ENCODE results near the gene SUN1. TPM values are rescaled to one million over a fixed set of nuclear protein-coding genes. Genes with fewer than 3 reads are reported as not detected.
A peak's percentile ranks its signal among the peaks of the same experiment; 100 is the strongest.
"Not testable (repeated sequence)": the region's sequence is repeated elsewhere in the genome, so short reads cannot be mapped to it uniquely, and the experiment has no call there.

The SUN1 gene
- total and polyA plus RNA-seq, 2 donors from 2014 or later = 40.4 to 168 TPM

DNA sequence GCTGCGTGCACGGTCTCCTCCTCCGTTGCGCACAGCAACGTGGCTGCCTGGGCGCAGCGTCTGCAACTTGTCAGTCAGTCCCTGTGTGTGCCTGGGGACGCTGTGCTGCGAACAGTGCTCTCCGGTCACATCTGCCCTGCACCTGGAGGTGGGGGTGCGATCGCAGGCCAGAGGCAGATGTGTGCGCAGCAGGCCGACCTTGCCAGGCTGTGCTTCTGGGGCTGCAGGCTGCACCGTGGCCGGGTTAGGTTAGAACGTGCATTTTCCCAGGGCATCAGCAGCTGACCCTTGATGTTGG, 35.9 kb downstream of the SUN1 start:
- Histone ChIP-seq H3K27me3 (ENCODE audit: control insufficient read depth, insufficient read depth, low read length) (no peaks in the 10 kb centered on the region), H3K9ac (ENCODE audit: low read length in 3 of 3) (peak overlapping the region in 1 of 3 donors; percentile 84), H3K27ac (ENCODE audit: low read depth in 2 of 2, low read length in 2 of 2) (peak overlapping the region; percentile 95 to 97), H3K36me3 (ENCODE audit: control insufficient read depth in 2 of 3, insufficient read depth in 3 of 3, low read length in 3 of 3) (peaks cover 5 to 39% (median 21%) of the 10 kb centered on the region in 3 donors), H3K9me3 (ENCODE audit: control insufficient read depth in 2 of 3, insufficient read depth in 1 of 3, low read length in 3 of 3) (no peaks in the 10 kb centered on the region), H3K4me1 (ENCODE audit: control insufficient read depth in 2 of 3, insufficient read depth in 2 of 3, low read depth in 1 of 3, low read length in 3 of 3) (peaks cover 0 to 18% (median 9%) of the 10 kb centered on the region in 3 donors), H3K4me3 (ENCODE audit: low read length in 3 of 3) (no peak overlapping the region)
- TF ChIP-seq, protein P1, sequence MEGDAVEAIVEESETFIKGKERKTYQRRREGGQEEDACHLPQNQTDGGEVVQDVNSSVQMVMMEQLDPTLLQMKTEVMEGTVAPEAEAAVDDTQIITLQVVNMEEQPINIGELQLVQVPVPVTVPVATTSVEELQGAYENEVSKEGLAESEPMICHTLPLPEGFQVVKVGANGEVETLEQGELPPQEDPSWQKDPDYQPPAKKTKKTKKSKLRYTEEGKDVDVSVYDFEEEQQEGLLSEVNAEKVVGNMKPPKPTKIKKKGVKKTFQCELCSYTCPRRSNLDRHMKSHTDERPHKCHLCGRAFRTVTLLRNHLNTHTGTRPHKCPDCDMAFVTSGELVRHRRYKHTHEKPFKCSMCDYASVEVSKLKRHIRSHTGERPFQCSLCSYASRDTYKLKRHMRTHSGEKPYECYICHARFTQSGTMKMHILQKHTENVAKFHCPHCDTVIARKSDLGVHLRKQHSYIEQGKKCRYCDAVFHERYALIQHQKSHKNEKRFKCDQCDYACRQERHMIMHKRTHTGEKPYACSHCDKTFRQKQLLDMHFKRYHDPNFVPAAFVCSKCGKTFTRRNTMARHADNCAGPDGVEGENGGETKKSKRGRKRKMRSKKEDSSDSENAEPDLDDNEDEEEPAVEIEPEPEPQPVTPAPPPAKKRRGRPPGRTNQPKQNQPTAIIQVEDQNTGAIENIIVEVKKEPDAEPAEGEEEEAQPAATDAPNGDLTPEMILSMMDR (IDR thresholded peaks at IDR 0.05; ENCODE audit: borderline replicate concordance, extremely low read depth, insufficient read depth) = no peak
- intact Hi-C loops (cut with DNase I) = no loop called here
- DNase-seq (peak in 1 of 5 donors; percentile 78), FAIRE-seq (no peak)

DNA sequence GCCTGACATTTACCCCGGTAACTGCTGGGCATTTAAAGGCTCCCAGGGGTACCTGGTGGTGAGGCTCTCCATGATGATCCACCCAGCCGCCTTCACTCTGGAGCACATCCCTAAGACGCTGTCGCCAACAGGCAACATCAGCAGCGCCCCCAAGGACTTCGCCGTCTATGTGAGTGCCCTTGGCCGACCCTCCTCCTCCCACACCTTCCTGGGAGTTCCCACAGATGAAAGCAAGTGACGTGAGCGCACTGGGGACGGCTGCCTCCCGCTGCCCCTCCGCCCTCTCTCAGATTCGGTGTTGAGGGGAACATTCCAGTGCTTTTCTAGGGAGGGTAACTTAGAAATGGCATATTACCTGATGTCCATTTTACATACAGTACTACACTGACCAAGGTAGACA, 37.1 kb downstream of the SUN1 start:
- Histone ChIP-seq H3K4me3 (ENCODE audit: low read length in 3 of 3) (no peak overlapping the region), H3K9me3 (ENCODE audit: control insufficient read depth in 2 of 3, insufficient read depth in 1 of 3, low read length in 3 of 3) (no peaks in the 10 kb centered on the region), H3K36me3 (ENCODE audit: control insufficient read depth in 2 of 3, insufficient read depth in 3 of 3, low read length in 3 of 3) (peaks cover 8 to 37% (median 21%) of the 10 kb centered on the region in 3 donors), H3K27me3 (ENCODE audit: control insufficient read depth, insufficient read depth, low read length) (no peaks in the 10 kb centered on the region), H3K4me1 (ENCODE audit: control insufficient read depth in 2 of 3, insufficient read depth in 2 of 3, low read depth in 1 of 3, low read length in 3 of 3) (peaks cover 0 to 26% (median 18%) of the 10 kb centered on the region in 3 donors), H3K27ac (ENCODE audit: low read depth in 2 of 2, low read length in 2 of 2) (no peak overlapping the region), H3K9ac (ENCODE audit: low read length in 3 of 3) (no peak overlapping the region)
- no peak for DNase-seq
- intact Hi-C loops (cut with DNase I) = no loop called here
- TF ChIP-seq, protein P1 (IDR thresholded peaks at IDR 0.05; ENCODE audit: borderline replicate concordance, extremely low read depth, insufficient read depth) = no peak
- no peak for FAIRE-seq

- Histone ChIP-seq H3K4me3 (ENCODE audit: low read length in 3 of 3) (no peak overlapping the region), H3K36me3 (ENCODE audit: control insufficient read depth in 2 of 3, insufficient read depth in 3 of 3, low read length in 3 of 3) (peaks cover 8 to 27% (median 16%) of the 10 kb centered on the region in 3 donors), H3K9ac (ENCODE audit: low read length in 3 of 3) (no peak overlapping the region), H3K27ac (ENCODE audit: low read depth in 2 of 2, low read length in 2 of 2) (no peak overlapping the region), H3K9me3 (ENCODE audit: control insufficient read depth in 2 of 3, insufficient read depth in 1 of 3, low read length in 3 of 3) (no peaks in the 10 kb centered on the region), H3K4me1 (ENCODE audit: control insufficient read depth in 2 of 3, insufficient read depth in 2 of 3, low read depth in 1 of 3, low read length in 3 of 3) (peaks cover 0 to 25% (median 18%) of the 10 kb centered on the region in 3 donors), H3K27me3 (ENCODE audit: control insufficient read depth, insufficient read depth, low read length) (no peaks in the 10 kb centered on the region)
- no peak for DNase-seq
- intact Hi-C loops (cut with DNase I) = loop anchor here (10.0 kb wide), 1 partner anchor 87 kb away; no protein-coding TSS in a partner anchor
- FAIRE-seq = no peak
- TF ChIP-seq, protein P1 (IDR thresholded peaks at IDR 0.05; ENCODE audit: borderline replicate concordance, extremely low read depth, insufficient read depth) = no peak
These were observed 39.7 kb downstream of the SUN1 start for GRCh38 chr7:871900-872537.

GRCh38 chr7:872685-873084, 40.4 kb downstream of the SUN1 start:
- not testable (repeated sequence) for FAIRE-seq; H3K4me3 ChIP-seq (ENCODE audit: low read length in 3 of 3); DNase-seq; H3K27me3 ChIP-seq (ENCODE audit: control insufficient read depth, insufficient read depth, low read length); H3K27ac ChIP-seq (ENCODE audit: low read depth in 2 of 2, low read length in 2 of 2); H3K9ac ChIP-seq (ENCODE audit: low read length in 3 of 3); H3K9me3 ChIP-seq (ENCODE audit: control insufficient read depth in 2 of 3, insufficient read depth in 1 of 3, low read length in 3 of 3)
- intact Hi-C loops (cut with DNase I) = loop anchor here (10.0 kb wide), 1 partner anchor 88 kb away; no protein-coding TSS in a partner anchor
- Histone ChIP-seq H3K4me1 (ENCODE audit: control insufficient read depth in 2 of 3, insufficient read depth in 2 of 3, low read depth in 1 of 3, low read length in 3 of 3) (peaks cover 0 to 18% (median 12%) of the 10 kb centered on the region in 3 donors), H3K36me3 (ENCODE audit: control insufficient read depth in 2 of 3, insufficient read depth in 3 of 3, low read length in 3 of 3) (peaks cover 8 to 22% (median 13%) of the 10 kb centered on the region in 3 donors)

Data from kidney (tissue), 14 donors.